Measurements from ENCODE around the gene ST3GAL3.

Gene ST3GAL3

DNA sequence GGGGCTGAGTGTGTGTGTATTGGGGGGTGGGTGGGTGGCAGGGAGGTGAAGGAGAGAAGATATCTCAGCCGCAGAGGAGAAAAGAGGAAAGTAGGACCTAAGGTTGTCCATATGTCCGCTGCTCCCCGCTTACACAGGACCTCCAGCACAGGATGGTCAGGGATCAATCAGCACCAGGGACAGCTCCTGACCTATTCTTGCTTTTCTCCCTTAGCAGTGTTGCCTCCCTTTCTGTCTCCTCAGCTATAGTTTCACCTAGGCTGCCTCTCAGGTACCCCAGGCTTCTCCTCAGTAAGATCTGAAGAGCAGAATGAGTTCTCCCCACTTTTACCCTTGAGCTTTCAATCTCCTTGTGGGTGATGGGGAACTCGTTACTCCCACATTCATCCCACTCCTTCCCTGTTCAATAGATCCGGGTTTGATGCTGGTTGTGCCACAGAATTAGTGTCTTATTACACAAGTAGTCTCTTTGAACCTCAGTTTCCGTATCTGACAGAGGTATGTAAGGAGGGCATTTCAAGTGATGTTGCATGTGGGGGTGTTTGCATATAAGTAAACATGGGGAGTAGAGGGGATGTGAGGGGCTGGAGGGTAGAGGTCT is 261.1 kb downstream of the ST3GAL3 start:
- no peak overlapping the region for H3K4me3 ChIP-seq (ENCODE audit: low read length)
- no peak for DNase-seq (ENCODE audit: low read depth, low spot score)

DNA sequence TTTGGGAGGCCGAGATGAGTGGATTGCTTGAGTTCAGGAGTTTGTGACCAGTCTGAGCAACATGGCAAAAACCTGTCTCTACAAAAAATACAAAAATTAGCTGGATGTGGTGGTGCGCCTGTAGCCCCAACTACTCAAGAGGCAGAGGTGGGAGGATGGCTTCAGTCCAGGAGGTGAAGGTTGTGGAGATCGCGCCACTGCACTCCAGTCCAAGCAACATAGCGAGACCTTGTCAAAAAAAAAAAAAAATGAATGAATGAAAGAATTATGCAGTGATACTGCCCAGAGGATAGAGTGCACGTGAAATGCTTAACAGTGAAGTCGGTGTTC is 262.0 kb downstream of the ST3GAL3 start:
- H3K4me3 ChIP-seq (ENCODE audit: low read length) = peak overlapping the region; percentile 96
- no peak for DNase-seq (ENCODE audit: low read depth, low spot score)

DNA sequence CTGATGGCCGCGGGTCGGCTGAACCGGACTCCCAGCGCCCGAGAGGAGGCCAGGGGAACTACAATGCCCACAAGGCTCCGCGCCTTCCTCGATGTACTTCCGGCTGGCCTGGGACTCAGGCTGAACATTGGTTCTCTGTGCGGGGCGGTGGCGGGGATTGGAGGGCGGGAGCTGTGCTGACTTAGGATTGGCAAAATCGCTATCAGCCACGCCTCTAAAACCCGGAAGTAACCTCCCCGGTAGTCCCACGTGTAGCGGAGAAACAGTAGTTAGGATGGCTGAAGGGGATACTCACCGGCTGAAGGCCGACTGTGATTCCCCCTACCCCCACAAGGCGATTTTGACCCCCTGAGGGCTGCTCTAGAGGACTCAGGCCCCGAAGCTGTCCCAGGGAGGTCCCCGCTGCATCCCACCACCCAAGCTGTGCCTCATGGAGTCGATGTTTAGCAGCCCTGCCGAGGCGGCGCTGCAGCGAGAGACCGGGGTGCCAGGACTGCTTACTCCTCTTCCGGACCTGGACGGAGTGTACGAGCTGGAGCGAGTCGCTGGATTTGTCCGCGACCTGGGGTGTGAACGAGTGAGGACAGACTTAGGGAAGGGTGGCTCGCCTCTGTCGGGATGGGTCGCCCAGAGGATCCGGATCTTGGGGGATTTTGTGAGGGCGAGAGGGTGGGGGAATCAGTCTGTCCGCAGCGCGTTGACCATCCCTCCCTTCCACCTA is 262.6 kb downstream of the ST3GAL3 start, which contains the start of gene DPH2:
TSS of gene DPH2 (plus strand) at position 265 of the 721 bp plus-strand sequence. CDS start at position 431, 166 bp downstream.
- H3K4me3 ChIP-seq (ENCODE audit: low read length) = peak within 1 kb of the TSS; percentile 96
- DNase-seq (ENCODE audit: low read depth, low spot score) = peak; percentile 95

DNA sequence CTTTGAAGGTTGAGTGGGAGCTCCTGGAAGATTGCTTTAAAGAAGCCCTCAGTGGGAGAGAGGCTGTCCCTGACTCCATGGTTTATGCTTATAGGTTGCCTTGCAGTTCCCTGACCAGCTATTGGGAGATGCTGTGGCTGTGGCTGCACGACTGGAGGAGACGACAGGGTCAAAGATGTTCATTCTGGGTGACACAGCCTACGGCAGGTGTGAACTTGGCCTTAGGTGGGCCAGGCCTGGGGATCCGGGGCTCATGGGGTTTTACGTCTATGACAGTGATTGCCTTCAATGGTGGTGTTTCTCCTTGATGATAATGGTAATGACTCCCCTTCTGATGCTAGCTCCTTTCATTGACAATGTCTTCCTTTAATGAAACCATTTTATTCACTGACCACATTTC is 263.2 kb downstream of the ST3GAL3 start:
- DNase-seq (ENCODE audit: low read depth, low spot score) = no peak
- H3K4me3 ChIP-seq (ENCODE audit: low read length) = peak overlapping the region; percentile 96

DNA sequence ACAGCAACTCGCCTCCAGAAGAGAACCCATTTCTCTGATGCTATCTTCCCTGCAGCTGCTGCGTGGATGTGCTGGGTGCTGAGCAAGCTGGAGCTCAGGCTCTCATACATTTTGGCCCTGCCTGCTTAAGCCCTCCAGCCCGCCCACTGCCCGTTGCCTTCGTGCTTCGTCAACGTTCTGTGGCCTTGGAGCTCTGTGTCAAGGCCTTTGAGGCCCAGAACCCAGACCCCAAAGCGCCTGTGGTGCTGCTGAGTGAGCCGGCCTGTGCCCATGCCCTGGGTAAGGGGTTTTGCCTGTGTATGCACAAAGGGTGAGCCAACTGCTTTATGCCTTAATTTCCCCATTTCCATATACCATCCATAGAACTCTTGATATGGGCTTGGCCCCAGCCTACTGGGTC is 263.6 kb downstream of the ST3GAL3 start:
- no peak for DNase-seq (ENCODE audit: low read depth, low spot score)
- peak overlapping the region; percentile 96 for H3K4me3 ChIP-seq (ENCODE audit: low read length)

DNA sequence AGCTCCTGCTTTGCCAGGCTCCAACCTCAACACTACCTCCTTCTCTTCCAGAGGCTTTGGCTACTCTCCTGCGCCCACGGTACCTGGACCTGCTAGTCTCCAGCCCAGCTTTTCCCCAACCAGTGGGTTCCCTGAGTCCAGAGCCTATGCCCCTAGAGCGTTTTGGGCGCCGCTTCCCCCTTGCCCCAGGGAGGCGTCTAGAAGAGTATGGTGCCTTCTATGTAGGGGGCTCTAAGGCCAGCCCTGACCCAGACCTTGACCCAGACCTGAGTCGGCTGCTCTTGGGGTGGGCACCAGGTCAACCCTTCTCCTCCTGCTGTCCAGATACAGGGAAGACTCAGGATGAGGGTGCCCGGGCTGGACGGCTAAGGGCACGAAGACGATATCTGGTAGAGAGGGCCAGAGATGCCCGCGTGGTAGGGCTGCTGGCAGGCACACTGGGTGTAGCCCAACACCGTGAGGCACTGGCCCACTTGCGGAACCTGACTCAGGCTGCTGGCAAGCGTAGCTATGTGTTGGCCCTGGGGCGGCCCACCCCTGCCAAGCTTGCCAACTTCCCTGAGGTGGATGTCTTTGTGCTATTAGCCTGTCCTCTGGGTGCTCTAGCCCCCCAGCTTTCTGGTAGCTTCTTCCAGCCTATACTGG is 264.1 kb downstream of the ST3GAL3 start:
- no peak for DNase-seq (ENCODE audit: low read depth, low spot score)
- H3K4me3 ChIP-seq (ENCODE audit: low read length) = no peak overlapping the region

DNA sequence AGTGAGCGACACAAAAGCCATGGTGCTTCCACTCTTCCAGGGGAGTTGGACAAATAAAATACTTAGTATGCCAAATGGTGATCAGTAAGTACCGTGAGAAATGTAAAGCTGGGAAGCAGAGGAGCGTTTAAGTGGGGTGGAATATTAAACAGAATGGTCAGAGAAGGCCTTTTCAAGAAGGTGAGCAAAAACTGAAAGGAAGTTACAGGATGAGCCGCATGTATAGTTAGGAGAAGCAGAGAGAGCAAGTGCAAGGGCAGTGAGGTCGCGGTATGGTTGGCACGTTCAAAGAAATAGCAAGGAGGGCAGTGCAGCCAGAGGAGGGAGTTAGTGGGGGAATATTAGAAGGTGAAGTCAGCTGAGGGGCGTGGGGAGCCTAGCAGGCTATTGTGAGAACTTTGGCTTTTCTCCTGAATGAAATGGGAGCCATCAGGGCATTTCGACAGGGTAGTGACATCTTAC is 266.7 kb downstream of the ST3GAL3 start:
- DNase-seq (ENCODE audit: low read depth, low spot score) = no peak
- H3K4me3 ChIP-seq (ENCODE audit: low read length) = peak overlapping the region; percentile 90

DNA sequence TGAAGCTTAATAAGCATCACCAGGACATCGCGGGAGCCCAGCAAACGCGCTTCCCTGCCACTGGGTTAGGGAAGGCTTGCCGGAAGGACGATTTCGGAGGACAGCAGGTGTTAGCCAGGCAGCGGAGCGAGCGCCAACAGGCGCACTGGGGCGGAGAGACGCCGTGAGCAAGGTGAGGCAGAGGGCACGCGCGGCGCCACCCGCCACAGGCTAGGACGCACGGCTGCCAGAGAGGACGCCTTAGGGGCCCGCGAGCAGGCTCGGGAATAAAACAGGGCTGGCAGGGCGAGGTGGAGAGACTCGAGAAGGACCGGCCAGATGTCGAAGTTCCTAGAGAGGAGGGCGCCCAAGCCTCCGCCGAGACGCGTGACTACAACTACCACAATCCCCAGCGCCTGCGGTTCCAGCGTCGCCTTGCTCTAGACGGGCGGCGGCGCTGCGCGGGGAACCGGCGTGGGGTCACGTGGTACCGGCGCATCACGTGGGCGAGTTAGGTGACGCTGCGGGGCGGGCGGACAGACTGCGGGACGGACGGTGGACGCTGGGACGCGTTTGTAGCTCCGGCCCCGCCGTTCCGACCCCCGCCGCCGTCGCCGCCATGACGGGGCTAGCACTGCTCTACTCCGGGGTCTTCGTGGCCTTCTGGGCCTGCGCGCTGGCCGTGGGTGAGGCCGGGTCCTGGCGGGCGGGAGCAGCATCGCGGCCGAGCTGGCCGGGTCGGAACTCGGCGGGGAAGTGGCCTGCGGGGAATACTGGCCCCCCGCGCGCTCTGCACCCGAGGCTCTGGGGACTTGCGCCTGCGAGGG is 267.3 kb downstream of the ST3GAL3 start, which contains the start of gene ATP6V0B:
TSS of gene ATP6V0B (plus strand) at position 518 of the 806 bp plus-strand sequence. CDS start at position 599, 81 bp downstream.
- peak within 1 kb of the TSS; percentile 90 for H3K4me3 ChIP-seq (ENCODE audit: low read length)
- DNase-seq (ENCODE audit: low read depth, low spot score) = peak; percentile 85

DNA sequence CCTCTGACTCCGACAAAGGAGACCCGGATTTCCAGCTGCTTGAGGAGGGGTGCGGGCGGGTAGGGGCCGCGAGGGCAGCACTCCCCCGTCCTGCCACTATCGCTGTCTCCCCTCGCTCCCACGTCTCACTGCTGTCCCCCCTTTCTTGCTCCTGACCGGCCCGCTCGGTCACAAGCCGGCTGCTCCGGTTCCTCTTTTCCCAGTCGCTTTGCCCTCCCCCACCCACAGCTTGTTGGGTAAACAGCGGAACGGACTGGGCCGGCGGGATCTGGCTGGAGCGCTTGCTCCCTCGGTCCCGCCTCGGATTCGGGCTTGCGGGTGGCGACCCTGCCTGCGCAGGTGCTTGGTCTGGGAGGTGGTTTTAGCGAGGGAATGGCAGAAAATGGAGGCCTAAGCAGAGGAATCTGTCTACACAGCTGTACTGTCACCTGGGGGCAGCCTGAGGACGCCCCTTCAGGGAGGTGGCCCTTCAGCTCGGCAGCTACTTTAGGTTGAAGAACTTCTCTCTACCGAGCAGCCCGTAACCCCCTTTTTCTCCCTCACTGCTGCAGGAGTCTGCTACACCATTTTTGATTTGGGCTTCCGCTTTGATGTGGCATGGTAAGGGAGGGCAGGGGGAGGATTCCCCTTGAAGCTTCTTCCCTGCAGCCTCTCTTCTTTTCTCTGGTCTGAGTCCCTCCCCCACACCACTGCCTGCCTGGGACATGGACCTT is 268.1 kb downstream of the ST3GAL3 start:
- DNase-seq (ENCODE audit: low read depth, low spot score) = peak; percentile 71
- H3K4me3 ChIP-seq (ENCODE audit: low read length) = peak overlapping the region; percentile 90

DNA sequence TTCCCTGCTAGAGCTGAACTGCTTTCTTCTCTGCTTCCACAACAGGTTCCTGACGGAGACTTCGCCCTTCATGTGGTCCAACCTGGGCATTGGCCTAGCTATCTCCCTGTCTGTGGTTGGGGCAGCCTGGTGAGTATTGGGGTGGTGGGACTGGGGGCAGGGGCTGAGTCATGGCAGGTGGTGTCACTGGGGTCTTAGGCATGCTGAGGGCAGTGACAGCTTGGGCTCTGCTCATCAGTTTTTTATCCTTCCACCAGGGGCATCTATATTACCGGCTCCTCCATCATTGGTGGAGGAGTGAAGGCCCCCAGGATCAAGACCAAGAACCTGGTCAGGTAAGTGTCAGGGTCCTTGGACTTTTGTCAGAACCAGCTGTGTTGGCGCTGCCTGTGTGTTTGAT is 268.7 kb downstream of the ST3GAL3 start:
- H3K4me3 ChIP-seq (ENCODE audit: low read length) = peak overlapping the region; percentile 90
- no peak for DNase-seq (ENCODE audit: low read depth, low spot score)

DNA sequence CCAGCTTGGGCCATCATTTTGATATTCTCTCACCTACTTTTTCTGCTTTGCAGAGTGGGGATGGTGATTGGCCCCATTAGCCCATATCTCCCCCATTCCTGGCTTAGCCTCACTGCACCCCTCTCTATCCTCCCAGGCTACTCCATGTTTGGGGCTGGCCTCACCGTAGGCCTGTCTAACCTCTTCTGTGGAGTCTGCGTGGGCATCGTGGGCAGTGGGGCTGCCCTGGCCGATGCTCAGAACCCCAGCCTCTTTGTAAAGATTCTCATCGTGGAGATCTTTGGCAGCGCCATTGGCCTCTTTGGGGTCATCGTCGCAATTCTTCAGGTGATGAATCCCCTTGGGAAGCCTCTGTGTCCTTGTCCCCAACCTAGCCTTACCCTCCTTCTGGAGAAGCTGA is 269.6 kb downstream of the ST3GAL3 start:
- no peak for DNase-seq (ENCODE audit: low read depth, low spot score)
- no peak overlapping the region for H3K4me3 ChIP-seq (ENCODE audit: low read length)

DNA sequence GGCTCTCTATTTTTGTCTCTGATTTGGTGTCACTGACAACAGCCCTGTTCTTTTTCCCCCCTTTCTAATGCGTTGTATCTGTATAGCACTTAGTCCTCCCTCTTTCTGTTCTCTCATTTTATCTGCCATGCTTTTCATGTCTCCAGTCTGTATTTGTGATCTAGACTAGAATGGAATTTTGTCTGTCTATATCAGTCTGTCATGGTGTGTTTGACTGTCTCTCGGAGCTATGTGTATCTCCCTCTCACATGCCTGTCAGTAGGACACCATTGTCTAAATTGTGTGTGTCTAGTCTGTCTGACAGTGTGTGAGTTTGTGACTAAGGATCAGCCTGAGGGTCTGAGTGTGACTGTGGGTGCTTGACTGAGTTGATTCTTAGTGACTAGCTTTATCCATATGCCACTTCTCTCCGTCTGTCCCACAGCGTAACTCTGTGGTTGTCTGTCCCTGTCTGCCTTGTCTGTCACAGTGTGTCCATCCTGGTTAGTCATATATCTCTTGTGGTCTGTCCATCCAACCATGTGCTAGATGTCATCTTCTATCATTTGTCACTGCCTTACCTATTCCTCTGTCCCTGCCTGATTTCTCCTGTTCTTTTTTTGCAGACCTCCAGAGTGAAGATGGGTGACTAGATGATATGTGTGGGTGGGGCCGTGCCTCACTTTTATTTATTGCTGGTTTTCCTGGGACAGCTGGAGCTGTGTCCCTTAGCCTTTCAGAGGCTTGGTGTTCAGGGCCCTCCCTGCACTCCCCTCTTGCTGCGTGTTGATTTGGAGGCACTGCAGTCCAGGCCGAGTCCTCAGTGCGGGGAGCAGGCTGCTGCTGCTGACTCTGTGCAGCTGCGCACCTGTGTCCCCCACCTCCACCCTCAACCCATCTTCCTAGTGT is 270.3 kb downstream of the ST3GAL3 start:
- no peak for DNase-seq (ENCODE audit: low read depth, low spot score)
- H3K4me3 ChIP-seq (ENCODE audit: low read length) = no peak overlapping the region

DNA sequence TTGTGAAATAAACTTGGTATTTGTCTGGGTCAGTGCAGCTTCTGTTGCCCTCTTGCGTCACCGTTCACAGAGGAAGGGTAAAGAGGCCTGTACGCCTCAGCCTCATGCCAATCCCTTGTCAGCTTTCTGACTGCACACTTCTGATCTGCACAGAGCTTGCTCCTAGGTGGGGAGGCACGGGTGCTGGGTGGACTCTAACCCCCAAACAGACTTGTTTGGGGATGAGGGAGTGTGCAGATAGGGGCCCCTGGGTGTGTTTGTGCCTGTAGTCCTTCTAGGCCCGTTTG is 270.9 kb downstream of the ST3GAL3 start:
- no peak overlapping the region for H3K4me3 ChIP-seq (ENCODE audit: low read length)
- DNase-seq (ENCODE audit: low read depth, low spot score) = no peak

DNA sequence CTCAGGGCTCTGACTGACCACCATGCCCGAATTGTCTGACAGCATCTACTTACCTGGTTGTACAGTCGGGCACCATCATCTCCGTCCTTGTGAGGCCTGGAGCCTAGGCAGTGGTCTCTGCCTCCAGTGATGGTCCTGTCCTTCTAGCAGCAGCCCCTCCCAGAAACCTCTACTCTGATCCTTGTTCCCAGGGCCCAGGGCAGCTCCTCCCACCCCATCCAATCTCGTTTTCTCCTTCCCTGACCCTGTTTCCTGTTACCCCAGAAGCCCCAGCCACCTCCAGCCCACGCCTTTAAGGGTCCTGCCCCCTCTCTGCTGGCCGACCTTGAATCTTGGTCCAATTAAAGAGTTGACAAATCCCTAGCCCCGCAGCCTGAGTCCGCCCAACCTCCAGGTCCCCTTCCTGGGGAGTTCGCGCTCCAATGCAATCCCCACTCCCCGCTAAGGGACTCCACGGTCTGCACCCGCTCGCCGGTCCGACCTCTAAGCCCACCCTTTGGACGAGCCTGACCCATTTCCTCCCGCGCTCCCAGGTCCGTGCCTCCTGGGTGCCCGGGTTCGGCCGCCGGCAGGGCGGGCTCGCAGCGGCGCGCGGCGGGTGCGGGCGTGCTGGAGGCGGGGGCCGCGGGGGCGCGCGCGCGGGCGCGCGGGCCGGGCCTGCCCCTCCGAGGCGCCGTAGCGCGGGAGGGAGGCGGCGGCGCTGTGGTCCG is 271.4 kb downstream of the ST3GAL3 start, which contains the start of gene B4GALT2:
TSS of gene B4GALT2 (plus strand) at position 660 of the 710 bp plus-strand sequence. CDS start 1,951 bp downstream, outside the sequence.
- no peak for DNase-seq (ENCODE audit: low read depth, low spot score)
- H3K4me3 ChIP-seq (ENCODE audit: low read length) = peak within 1 kb of the TSS; percentile 59

DNA sequence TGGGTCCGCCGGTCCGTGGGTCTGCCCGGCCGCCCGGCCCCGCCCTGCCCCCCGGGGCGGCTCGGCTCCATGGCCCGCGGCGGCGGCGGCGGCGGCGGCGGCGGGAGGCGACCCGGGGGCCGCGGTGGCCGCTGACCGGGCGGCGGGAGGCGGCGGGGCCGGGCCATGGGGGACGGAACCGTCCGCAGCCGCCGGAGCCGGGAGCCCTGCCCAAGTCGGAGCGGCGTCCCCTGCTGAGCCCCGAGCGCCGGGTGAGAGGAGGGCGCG is 271.9 kb downstream of the ST3GAL3 start:
- DNase-seq (ENCODE audit: low read depth, low spot score) = no peak
- peak overlapping the region; percentile 59 for H3K4me3 ChIP-seq (ENCODE audit: low read length)

DNA sequence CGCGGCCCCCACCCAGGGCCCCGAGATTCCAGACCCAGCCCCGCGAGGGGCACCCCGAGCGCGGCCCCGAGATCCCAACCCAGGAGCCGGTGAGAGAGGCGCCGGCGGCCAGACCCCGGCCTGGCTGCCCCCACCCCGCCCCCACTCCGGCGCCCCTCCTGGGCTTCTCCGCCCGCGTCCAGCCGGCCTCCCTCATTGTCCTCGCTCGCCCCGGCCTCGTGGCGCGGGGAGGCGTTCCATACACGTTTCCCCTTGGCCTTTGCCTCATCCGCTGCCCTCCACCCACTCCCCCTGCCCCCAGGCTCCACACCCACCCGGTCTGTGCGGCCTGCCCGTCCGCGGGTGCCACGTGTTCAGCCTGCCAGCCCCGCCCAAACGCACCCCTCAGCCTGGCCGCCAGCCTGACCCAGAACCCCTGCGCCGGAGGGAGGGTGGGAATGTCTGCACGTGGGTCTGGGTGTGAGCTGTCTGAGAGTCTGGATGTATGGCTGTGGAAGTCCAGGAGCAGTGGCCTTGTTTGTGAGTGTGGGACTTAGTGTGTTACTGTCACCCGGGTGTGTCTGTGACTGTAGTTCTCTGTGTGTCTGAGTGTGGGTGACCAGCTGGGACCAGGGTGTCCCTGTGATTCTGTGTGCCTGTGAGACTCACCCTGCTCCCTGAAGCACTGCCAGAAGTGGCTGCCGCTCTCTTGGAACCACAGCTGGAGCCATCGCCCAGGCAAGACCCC is 272.4 kb downstream of the ST3GAL3 start:
- H3K4me3 ChIP-seq (ENCODE audit: low read length) = peak overlapping the region; percentile 59
- no peak for DNase-seq (ENCODE audit: low read depth, low spot score)
